Hematopoietic multipotent progenitor cell treated with erythropoietin and hydrocortisone succinate and interleukin-3 and kit ligand, for 17 days (in vitro differentiated cells): ENCODE data around the gene SCGB3A2.
"Not testable (repeated sequence)": the region's sequence is repeated elsewhere in the genome, so short reads cannot be mapped to it uniquely, and the experiment has no call there.

Experiments
- DNase-seq: peaks from one replicate; pipeline ENCODE4 v3.0.0-alpha.2; 2015; ENCODE audit warnings: low spot score

Gene SCGB3A2

DNA sequence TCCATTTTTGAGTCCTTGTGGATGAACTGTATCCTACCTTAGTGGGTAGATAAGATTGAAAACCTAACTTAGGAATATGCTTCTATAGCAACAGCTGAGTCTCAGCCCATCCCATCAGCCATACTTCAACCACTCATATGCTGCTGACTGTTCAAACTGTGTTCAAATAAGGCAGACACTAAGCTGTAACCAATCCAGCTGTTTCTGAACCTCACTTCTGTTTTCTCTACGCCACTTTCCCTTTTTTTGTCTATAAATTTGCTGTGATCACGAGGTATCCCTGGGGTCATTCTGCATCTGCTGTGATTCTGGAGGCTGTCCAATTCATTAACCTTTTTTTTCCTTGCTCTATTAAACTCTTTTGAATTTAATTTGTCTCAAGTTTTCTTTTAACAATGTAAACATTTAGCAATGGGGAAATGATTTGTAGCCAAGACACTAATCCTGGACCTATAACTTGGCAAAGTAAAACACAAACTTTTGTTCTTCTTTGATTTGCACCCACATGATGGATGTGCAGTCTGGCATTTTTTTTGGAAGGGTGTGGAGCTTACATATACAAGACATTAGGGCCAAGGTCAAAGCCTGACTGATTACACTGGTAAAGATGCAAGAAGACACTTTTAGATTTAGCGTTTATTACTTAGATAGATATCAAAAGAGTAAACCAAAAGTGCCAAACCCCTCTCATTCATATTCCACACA lies 14.9 kb upstream of the SCGB3A2 start:
- DNase-seq: no peak

DNA sequence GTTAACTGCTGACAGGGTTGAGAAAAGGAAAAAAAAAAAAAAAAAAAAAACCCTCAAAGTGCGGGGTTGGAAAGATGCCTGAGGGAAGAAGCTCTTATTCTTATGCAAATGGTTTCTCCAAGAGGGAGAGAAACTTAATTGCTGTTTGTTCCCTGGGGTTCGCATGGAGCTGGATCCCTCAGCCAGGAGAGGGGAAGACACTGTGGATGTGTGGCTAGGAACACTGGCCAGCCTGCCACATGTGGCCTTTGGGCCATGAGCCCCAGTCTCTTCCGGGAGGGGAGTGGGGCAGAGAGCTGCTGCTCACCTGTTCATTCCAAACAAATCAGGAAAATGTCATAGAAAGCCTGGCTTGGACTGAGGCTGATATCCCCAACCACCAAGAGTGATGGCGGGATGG lies 9.4 kb upstream of the SCGB3A2 start:
- no peak for DNase-seq

DNA sequence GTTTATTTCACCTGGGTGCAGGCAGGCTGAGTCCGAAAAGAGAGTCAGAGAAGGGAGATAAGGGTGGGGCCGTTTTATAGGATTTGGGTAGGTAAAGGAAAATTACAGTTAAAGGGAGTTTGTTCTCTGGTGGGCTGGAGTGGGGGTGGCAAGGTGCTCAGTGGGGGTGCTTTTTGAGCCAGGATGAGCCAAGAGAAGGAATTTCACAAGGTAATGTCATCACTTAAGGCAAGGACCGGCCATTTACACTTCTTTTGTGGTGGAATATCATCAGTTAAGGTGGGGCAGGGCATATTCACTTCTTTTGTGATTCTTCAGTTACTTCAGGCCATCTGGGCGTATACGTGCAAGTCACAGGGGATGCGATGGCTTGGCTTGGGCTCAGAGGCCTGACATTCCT lies 8.6 kb upstream of the SCGB3A2 start:
- not testable (repeated sequence) for DNase-seq

- DNase-seq: not testable (repeated sequence)
Measured at GRCh38 chr5:147871980-147872549, 6.4 kb upstream of the SCGB3A2 start.

GRCh38 chr5:147872744-147873435 lies 5.6 kb upstream of the SCGB3A2 start:
- not testable (repeated sequence) for DNase-seq

GRCh38 chr5:147874118-147874875 lies 4.2 kb upstream of the SCGB3A2 start:
- not testable (repeated sequence) for DNase-seq

DNA sequence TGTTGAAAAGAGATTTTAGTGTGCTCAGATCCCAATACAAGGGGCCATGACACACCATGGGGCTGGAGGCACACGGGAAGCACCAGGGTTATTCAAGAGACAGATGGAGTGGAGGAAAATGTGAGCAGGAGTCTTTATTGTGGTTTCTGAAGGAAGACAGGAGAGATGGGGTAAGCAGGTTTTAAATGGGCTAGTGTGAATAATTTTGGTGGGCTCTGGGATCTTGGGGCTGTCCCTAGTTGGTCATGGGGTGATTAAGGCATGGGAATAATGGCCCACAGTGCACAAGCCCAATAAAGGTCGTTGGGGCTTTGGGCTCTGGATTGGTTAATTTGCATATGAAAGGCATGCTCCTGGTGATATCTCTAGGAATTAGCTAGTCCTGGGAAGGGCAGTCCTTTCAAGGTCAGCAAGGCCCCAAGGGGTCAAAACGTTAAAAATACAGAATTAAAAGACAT lies 3.6 kb upstream of the SCGB3A2 start:
- no peak for DNase-seq

- DNase-seq: no peak
Measured at GRCh38 chr5:147876141-147876540, 2.4 kb upstream of the SCGB3A2 start.

DNA sequence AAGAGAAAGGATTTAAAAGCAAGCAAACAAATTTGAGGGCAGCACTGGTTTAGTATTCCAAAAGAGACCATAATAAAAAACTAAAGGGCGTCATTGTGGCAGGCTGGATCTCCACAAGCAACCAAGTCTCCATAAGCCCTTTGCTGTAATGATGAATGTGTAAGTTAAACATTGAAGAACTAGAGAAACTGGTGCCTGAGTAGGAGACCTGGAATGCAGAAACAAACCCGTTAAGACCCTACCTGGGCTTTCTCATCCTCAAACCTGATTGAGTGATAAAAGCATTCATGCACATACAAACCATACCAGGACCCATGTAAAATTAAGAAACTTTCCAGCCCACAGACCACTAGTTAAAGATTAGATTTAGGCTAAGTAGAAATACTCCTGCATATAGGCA lies 1.9 kb upstream of the SCGB3A2 start:
- no peak for DNase-seq

DNA sequence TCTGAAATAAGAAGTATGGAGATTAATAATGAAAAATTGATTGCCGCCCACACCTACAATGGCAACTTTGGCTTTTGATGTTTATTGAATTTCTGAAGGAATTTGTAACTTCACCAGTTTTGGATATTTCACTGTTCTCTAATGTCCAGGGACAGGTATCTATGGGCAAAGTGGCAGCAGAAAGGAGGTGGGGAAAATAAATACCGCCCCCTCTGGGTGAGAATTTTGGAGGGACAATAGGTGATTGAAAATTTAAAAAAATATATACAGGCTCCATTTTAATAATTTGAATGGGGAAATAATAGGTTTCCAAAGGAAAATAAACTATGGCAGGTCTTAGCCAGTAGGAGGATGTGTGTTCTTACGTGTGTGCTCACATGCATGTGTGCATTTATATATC lies 1.3 kb downstream of the SCGB3A2 start:
- no peak for DNase-seq

- no peak for DNase-seq
Measured at GRCh38 chr5:147880487-147880886, 2.0 kb downstream of the SCGB3A2 start.

DNA sequence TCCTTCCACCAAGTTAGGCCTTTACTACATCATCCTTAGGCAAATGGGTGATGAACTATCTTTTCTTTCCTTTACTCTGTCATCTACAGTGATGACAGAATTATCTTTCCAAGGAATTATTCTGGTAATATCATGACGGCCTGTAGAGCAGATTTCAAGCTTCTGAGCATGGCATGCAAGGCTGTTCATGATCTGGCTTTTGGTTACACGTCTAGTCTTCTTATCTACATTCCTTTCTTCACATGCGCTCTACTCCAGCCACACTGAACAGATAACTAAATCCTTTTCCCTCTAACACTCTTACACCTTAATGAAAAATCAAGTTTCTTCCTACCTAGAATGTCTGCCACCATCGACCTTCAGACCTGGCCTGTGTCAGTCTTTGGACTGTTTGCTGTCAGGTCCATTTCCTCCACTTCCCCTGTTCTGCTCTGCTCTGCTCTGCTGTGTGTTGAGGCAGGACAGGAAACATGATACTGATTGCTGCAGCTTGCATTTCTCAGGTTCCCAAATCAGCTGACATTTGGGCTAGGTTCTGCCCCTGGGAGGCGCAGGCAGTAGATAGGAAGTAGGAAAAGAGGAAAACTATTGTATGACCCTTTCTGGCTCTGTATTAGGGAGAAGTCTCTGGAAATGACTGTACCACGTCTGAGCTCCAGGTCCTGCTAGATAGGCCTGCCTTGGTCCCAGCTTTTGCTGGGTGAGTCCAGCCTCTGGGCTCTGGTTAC lies 4.2 kb downstream of the SCGB3A2 start:
- DNase-seq: no peak

DNA sequence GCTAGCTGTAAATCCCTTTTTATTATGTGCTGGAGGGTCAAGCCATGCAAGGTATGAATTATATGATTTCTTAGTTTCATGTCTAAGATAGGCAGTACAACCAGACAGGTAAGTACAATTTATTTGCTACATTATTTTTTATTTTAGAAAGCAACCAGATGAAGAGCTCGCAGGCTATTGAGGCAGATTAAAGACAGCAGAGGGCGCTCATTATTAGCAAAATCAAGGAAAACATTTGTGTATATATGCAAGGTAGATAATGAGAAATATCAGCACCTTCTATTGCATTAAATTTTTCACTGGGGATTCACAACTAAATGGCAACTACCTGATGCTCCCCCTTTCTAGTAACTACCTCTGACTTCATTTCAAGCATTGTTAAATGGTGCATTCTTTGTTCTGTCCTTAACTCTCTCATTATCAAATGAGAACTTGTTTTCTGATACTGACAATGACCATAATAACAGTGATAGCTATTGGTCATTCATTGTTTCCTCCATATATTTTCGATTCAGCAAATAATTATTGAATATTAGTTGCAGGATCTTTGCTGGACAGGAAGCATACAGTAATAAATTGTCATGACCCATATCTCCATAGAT lies 8.6 kb downstream of the SCGB3A2 start:
- DNase-seq: no peak

DNA sequence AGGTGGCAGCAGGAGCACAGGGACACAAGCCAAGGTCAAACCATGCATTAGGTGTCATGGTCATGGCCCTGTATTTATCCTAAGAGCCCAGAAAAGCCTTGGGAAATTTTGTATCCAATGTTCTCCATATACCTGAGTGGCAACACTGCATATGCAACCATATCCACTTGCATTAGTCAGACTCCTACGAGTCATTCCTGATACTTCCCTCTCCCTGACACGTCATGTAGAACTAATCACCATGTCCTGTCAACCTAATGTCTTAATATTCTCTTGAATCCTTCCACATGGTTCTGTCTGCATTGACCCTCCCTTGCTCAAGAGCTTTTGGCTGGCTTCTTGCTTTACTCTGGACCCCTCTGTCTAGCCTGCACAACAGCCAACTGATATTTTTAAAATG lies 9.4 kb downstream of the SCGB3A2 start:
- no peak for DNase-seq

DNA sequence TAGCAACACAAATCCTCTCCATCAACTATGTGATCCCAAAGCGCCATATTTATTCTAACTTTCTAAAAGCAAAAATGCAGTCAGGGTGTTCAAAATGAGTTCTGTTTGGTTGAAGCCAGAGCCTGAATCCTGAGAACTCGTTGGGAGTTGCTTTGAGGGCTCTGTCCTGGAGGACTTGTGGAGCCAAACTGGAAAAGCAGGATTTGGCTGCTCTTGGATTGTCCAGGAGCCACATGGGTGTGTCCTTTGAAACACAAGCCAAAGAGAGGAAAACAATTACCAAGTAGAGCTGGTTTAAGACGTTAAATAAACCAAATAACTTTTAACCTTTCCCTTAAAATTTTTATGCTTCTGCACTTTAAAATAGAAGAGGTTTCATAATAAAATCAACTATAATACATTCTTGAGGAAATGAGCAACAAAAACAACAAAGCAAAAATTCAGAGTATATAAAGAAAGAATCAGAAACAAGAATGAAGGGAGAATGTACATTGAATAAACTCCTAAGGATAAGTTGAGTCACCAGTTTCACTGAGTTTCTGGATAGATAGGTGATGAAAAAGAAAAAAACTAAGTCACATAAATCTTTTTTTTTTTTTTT lies 14.3 kb downstream of the SCGB3A2 start:
- no peak for DNase-seq

DNA sequence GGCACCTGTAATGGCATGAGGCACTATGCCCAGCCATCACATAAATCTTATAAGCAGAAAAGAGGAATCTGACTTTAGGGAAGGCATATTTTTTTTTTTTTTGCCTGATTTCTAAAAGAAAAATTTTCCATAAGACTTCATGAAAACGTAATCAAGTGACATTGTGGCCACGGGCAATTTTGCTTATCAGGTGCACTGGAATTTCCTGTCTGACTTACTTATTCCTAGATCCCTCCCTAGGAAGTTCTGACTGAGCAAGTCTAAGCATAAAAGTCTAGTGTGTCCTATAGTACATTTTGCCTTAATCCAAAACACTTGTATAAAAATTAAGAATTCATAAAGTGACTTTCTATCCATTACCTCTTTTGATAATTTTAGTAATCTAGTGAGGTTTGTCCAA lies 15.3 kb downstream of the SCGB3A2 start:
- no peak for DNase-seq

DNA sequence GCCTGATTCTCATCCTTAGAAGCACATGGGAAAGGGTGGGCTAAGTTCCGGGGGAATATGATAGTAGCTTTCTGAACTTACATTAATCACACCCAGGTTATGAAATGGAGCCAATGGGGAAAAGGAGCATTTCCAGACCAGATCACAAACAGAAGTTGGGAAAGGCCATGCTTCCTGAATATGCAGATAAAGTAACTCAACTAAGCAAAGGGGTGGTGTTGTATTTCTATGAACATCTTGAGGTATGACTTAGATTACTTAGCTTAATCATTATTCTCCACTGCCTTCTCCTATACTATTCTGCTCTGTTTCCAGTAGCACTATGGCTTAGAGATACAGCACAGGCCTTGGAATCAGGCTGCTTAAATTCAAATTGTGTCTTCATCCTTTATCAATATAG lies 17.4 kb downstream of the SCGB3A2 start:
- DNase-seq: no peak

GRCh38 chr5:147898875-147899401 lies 20.4 kb downstream of the SCGB3A2 start:
- no peak for DNase-seq

DNA sequence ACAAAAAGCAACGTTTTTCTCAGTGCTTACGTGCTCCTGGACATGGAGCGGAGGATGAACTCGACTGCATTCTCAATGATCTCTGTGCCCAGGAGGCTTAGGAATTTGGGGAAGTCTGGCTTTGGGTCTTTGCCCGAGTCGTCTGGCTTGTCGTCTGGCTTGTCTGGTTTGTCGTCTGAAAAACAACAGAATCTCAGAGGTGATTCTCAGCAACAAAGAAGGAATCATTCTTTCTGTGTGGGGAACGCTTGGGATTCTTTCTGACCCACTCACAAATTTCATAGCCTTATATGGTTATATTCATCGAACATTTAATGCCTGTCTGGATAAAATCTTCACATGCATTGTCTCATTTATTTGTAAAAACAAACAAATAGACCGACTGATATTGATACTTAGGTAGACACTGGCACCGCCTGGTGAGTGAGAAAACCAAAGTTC lies 23.1 kb downstream of the SCGB3A2 start:
- no peak for DNase-seq

DNA sequence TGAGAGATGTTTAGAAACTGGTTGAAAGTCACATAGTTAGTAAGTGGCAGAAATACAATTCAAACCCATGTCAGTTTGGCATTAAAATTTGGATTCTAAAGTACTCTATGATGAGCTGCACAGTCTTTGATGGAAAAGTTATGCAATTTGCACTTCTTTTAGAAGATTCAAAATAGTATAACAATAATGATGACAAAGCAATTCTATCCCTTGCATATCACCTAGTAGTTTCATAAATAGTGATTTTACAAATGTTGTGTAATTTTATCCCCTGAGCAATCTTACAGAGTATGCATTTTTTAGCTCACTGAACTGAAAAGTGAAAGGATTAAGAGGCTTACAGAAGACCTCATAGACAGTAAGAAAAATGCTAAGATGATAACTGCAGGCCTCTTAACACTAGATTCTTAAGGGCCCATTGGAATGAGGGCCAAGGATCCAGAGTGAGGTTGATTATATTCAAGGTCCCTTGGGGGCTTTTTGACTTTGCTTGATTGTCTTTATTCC lies 24.2 kb downstream of the SCGB3A2 start:
- no peak for DNase-seq

- DNase-seq: no peak
Measured at GRCh38 chr5:147904110-147904509, 25.6 kb downstream of the SCGB3A2 start.
